Measurements from ENCODE around the gene CDRT15. TPM values are rescaled to one million over a fixed set of nuclear protein-coding genes. Genes with fewer than 3 reads are reported as not detected.
"Not testable (repeated sequence)": the region's sequence is repeated elsewhere in the genome, so short reads cannot be mapped to it uniquely, and the experiment has no call there.

The CDRT15 gene
- total RNA-seq, 4 donors from 2014 or later, result not detected

DNA sequence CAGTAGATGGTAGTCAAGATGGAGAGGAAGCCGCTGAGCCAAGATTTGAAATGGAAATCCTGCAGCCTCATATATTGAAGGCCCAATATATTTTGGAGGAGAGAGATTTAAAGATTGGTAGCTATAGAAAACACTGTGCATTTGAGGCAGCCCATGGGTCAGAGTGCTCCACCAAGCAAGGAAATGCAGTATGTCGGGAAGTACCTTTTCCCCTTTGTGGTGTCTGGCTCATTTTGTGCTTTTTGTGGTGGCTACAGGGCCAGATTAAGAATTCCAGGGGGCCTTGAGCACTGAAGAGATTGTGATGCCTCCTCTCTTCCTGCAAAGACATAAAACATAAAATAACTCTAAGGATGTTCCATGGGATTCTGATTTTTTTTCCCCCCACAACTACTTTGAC lies 39.6 kb downstream of the CDRT15 start:
- intact Hi-C loops (cut with DNase I), result no loop called here
- no peaks in the 10 kb centered on the region for H3K9me3 ChIP-seq
- H3K4me1 ChIP-seq, result peaks cover 6 to 13% of the 10 kb centered on the region in 2 donors
- no peaks in the 10 kb centered on the region for H3K27me3 ChIP-seq
- no peak for DNase-seq
- no peak for TF ChIP-seq POLR2A (IDR thresholded peaks at IDR 0.05)
- TF ChIP-seq, protein P1, sequence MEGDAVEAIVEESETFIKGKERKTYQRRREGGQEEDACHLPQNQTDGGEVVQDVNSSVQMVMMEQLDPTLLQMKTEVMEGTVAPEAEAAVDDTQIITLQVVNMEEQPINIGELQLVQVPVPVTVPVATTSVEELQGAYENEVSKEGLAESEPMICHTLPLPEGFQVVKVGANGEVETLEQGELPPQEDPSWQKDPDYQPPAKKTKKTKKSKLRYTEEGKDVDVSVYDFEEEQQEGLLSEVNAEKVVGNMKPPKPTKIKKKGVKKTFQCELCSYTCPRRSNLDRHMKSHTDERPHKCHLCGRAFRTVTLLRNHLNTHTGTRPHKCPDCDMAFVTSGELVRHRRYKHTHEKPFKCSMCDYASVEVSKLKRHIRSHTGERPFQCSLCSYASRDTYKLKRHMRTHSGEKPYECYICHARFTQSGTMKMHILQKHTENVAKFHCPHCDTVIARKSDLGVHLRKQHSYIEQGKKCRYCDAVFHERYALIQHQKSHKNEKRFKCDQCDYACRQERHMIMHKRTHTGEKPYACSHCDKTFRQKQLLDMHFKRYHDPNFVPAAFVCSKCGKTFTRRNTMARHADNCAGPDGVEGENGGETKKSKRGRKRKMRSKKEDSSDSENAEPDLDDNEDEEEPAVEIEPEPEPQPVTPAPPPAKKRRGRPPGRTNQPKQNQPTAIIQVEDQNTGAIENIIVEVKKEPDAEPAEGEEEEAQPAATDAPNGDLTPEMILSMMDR (IDR thresholded peaks at IDR 0.05), result no peak
- WGBS, 2 donors, result 85 to 91% methylated on average over 2 of the region's 2 CpGs
- H3K4me3 ChIP-seq (replicated peaks in 1 of 3), result no peak overlapping the region
- H3K27ac ChIP-seq, result peak overlapping the region in 1 of 3 donors; percentile 68
- H3K36me3 ChIP-seq, result no peaks in the 10 kb centered on the region

DNA sequence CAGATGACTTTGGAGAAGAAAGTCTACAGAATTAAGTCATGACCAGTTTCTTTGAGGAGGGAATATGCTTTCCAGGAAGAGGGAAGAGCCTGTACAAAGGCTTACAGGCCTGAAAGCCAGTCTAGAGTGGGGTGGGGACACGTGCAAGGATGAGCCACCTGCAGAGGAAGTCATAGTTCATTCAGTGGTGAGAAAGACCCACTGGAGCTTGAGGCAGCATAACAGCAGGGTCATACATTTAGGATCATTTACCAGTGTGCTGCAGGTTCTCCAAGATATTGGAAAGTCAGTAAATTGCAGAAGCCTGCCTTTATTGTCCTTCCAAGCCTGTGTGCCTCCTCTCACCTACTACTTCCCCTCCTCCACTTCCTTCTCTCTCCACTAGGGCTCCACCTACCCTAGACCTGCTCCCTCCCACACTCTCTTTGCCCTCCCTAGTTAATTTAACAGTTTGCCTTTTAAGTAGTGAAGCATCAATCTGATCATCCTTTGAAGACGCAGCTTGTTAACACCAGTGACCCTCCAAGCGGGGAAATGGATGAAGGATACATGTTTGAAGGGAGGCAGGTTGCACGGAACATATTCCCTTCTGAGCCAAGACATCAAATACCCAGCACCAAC lies 40.2 kb downstream of the CDRT15 start:
- Histone ChIP-seq H3K27ac (no peak overlapping the region), H3K4me3 (replicated peaks in 1 of 3) (no peak overlapping the region), H3K36me3 (no peaks in the 10 kb centered on the region), H3K27me3 (no peaks in the 10 kb centered on the region), H3K4me1 (peaks cover 6 to 12% of the 10 kb centered on the region in 2 donors), H3K9me3 (no peaks in the 10 kb centered on the region)
- WGBS, 2 donors, result 87 to 95% methylated on average over 4 of the region's 4 CpGs
- DNase-seq, result no peak
- intact Hi-C loops (cut with DNase I), result no loop called here
- TF ChIP-seq POLR2A (IDR thresholded peaks at IDR 0.05), result no peak
- TF ChIP-seq, protein P1 (IDR thresholded peaks at IDR 0.05), result no peak

DNA sequence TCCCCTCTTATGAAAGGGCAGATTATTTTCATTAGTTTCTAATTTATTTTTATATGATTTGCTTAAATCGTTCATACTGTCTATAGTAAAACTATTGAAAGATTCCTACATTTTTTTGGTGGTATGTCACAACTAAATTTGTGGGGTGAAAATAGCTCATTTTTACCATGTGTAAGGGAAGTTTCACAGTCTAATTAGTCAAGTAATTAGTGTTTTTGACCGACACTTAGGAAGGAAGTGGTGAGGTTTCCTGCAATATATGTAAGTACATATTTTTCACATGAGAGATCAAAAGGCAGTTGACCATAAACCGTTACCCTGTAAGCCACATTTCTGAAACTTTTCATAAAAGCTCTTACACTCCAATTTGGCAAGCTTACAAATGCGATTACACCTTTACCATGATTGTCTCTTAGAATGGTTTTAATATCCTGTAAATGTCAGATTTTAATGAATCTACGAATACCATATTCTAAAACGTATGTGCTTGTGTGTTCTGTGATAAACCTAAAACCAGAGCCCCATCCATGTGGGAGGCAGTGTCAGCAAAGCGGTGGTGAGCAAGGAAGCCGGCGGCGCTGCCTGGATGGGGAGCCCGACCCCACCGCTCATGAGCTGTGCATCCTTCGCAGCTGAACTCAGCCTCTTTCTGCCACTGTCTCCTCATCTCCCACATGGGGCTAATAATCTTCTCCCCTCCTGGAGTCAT lies 43.9 kb downstream of the CDRT15 start:
- H3K36me3 ChIP-seq; H3K9me3 ChIP-seq; H3K27ac ChIP-seq; H3K4me1 ChIP-seq; intact Hi-C loops (cut with DNase I); H3K4me3 ChIP-seq (replicated peaks in 1 of 3); H3K27me3 ChIP-seq; DNase-seq: not testable (repeated sequence)
- WGBS, 2 donors, result 91 to 93% methylated on average over 13 of the region's 13 CpGs

DNA sequence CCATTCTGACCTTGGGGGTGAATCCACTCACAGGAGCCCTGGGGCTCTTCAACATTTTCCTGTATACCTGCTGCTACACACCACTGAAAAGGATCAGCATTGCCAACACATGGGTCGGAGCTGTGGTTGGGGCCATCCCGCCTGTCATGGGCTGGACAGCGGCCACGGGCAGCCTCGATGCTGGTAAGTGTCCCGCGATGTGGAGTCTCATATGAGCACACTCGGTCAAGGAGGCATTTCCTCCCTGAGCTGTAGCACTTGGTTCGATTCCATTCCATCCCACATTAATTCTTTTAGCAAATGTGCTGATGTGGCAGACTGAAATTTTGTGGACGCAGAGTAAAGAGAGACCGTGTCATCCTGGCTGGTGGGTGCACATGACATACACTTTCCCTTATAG lies 44.6 kb downstream of the CDRT15 start:
- intact Hi-C loops (cut with DNase I); H3K4me1 ChIP-seq: not testable (repeated sequence)

DNA sequence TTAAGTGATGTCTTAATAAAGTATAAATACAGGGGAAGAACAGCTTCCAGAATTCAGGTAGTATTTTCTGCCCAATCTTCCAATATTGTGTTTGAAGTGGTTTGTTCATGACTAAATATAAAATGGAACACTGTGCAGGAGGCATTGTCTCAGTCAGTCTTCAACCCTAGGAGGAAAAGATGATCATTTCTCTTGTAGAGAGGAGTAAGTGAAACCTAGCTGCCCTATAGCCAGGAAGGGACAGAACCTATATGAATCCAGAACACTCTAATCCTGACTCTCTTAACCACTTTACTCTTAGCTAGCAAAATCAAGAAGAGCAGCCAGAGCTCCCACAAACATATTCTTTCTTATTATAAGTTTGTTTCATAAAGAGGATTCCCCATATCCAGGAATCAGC lies 45.2 kb downstream of the CDRT15 start:
- H3K9me3 ChIP-seq; H3K4me1 ChIP-seq; H3K4me3 ChIP-seq (replicated peaks in 1 of 3); intact Hi-C loops (cut with DNase I); H3K36me3 ChIP-seq; H3K27me3 ChIP-seq; H3K27ac ChIP-seq; DNase-seq: not testable (repeated sequence)

More for the DNA sequence above, 44.6 kb downstream of the CDRT15 start:
- H3K36me3 ChIP-seq; H3K27me3 ChIP-seq; H3K4me3 ChIP-seq (replicated peaks in 1 of 3); H3K9me3 ChIP-seq; H3K27ac ChIP-seq; DNase-seq: not testable (repeated sequence)
- 86 to 88% methylated on average over 6 to 9 of the region's 11 CpGs for WGBS, 2 donors

DNA sequence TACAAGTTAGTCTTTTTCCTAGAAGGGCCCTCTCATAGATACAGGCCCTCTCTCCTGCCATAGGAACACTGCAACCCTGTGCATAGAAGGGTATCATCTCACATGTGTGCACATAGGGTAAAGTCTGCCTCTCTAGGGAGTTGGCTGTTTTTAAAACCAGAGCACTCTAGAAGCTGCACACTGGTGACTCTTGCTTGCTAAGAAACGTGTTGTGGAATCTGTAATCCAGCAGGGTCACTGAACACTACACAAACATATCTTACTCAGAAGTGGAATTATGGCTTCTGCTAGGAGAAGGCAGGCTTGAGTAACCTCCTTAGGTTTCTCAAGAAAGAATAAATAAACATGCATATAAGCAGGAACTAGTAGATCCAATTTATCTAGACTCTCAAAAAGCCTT lies 45.9 kb downstream of the CDRT15 start:
- H3K36me3 ChIP-seq; H3K27ac ChIP-seq; H3K4me1 ChIP-seq; H3K27me3 ChIP-seq; DNase-seq; H3K9me3 ChIP-seq; intact Hi-C loops (cut with DNase I); H3K4me3 ChIP-seq (replicated peaks in 1 of 3): not testable (repeated sequence)
- no CpG with 5 or more reads among the region's 1 CpG for WGBS, 2 donors

DNA sequence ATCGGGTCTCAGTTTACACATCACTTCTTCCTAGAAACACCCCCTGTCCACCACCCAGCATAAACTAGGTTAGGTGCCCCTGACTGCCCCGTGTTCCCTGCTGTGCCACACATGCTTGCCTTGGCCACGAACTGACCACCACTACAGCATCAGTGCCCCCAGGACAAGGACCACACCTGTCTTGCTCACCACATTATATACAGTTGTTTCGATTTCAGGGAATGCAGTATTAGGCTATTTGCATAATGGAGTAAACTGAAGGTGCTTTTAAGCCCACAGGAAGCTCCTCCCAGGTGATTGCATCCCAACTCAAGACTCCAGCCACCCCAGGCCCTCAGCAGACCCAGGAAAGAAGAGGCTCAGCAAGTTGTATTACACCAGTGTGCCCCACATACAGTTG lies 50.2 kb downstream of the CDRT15 start:
- intact Hi-C loops (cut with DNase I); H3K27me3 ChIP-seq; H3K36me3 ChIP-seq; DNase-seq; H3K4me3 ChIP-seq (replicated peaks in 1 of 3); H3K9me3 ChIP-seq; H3K4me1 ChIP-seq; H3K27ac ChIP-seq: not testable (repeated sequence)
- whole genome bisulfite sequencing, 2 donors, result 80 to 100% methylated on average over 1 of the region's 4 CpGs

Other genes with a start within 250 kb of the CDRT15 start
- gene COX10, start 167.4 kb downstream of the CDRT15 start, total RNA-seq, result 10 to 100 TPM; 33.1 to 43.5 (median 34.5) TPM
- gene HS3ST3B1, start 64.2 kb upstream of the CDRT15 start, total RNA-seq, result 1 to 10 TPM; 1.2 to 3.9 (median 2.2) TPM